C1 segment of cervical spinal cord (tissue), 14 donors: ENCODE results near the gene LBX2.
A peak's percentile ranks its signal among the peaks of the same experiment; 100 is the strongest.

ENCODE experiments used
- DNase-seq, 14 donors: peaks; one replicate each; lab custom pipeline; 2025; lab: John Stamatoyannopoulos, UW

The LBX2 gene

DNA sequence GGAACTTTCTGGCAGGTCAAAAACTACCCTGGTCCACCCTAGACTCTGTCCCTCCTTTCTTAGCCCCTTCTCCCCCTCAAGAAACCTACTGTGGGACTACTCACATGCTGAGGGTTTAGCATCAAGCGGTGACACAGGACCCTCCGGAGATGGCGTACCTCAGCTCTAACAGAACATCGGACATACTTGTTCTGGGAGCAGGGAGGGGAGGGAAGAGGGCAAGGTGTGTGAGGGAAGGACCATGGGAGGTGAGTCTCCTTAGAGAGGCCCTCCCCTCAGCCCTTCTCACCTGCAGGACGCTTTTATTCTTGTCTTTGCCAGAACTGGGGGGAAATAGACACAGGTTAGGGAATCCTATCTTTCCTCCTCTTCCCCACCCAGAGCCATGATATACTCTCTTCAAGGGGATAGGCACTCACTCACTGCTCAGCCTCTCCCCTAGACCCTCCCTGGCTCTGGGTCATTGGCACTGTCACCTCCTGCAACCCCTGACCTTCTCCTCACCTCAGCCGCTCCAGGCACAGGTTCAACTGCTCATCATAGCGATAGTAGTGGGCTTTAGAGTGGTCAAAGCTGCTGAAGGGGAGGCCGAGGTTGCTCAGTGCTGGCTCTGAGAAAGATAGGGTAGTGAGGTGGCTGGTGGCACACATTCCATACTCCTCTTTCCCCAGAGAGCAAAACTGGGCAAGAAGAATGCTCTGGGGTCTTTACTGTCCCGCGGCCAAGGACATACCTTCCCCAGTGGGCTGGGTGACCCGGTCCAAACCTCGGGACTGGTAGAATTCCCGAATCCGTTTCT lies 6.2 kb upstream of the LBX2 start:
- no peak for DNase-seq

GRCh38 chr2:74504591-74504990 lies 5.2 kb upstream of the LBX2 start:
- DNase-seq, result no peak

DNA sequence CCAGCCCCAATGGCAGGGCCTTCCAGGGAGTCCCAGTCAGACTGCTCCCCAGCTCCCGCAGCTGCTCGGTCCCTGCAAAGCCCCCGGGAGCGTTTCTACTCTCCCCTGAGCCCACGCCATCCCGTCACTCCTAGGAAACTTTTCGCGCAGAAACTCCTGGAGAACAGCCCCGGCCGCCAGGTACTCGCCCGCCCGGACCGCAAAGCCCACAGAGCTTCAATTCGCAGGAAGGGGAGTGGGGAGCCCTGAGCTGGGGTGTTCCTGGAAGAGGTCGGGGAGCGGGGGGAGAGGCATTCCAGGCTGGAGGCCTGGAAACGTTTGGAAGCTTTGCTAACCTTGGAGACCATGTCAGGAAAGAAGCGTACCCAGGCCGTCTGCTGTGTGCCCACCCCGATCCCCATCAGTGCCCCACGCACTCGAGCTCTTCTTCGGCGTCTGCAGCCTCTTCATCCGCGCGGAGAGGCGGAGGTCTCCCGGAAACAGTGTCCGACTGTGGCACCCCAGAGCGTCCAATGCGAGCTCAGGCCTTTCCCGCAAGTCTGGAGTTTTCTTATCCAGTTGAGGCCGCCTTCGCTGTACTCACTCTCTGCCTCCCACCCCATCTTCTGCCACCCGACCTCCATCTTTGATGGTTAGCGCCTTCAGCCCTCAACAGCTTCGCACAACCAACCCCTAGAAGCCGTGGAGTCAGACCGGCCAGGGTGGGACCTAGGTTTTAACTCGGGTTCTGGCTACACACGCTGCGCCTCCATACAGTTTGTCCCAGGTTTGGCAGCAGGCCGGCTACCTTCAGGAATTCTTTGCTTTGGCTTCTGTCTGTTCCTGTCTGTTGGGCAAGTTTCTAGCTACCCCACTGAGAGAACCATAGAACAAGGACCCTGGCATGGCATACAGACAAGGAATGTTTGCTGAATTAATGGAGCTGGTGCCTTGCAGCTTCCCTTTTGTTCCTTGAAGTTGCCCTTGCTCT lies 4.4 kb upstream of the LBX2 start:
- DNase-seq, result no peak

DNA sequence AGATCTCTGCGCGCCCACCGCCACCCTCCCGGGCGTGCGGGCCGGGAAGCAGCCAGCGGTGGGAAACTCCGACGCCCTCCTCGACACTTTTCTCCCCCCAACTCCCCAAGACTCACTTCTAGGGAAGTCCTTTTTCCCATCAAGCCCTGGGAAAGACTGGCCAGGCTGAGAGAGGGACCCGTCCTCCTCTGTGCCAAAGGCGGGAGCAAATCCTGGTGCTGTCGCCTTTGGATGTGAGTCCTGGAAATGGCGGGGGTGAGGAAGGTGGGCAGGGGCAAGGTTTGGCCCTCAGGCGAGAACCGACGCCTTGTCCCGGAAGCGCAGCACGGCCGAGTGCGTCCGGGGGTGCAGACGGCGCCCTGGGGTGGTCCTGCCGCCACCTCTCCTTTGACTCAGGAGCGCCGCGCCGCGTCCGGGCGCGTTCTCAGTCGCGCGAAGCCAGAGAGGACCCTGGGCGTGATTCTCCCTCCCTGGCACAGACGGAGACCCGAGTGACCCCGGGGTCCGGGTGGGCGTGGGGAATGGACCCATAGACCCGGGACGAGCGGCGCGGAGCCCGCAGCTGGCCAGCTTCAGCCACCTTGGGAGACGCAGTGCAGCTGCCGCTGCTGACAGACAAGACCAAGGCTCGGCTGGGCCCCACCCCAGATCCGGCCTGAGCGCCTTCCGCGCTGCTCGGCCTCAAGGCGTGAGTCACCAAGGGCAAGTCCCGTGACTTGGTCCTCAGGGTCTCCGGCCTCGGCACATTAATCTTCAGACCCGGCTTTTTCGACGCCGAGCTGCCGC lies 3.5 kb upstream of the LBX2 start:
- peak in 1 of 14 donors; percentile 5 for DNase-seq

- no peak for DNase-seq
Measured at GRCh38 chr2:74502147-74502719, 2.8 kb upstream of the LBX2 start.

GRCh38 chr2:74501335-74502071 lies 2.1 kb upstream of the LBX2 start:
- DNase-seq, result no peak

- no peak for DNase-seq
Measured at GRCh38 chr2:74500578-74500946, 1.2 kb upstream of the LBX2 start.

DNA sequence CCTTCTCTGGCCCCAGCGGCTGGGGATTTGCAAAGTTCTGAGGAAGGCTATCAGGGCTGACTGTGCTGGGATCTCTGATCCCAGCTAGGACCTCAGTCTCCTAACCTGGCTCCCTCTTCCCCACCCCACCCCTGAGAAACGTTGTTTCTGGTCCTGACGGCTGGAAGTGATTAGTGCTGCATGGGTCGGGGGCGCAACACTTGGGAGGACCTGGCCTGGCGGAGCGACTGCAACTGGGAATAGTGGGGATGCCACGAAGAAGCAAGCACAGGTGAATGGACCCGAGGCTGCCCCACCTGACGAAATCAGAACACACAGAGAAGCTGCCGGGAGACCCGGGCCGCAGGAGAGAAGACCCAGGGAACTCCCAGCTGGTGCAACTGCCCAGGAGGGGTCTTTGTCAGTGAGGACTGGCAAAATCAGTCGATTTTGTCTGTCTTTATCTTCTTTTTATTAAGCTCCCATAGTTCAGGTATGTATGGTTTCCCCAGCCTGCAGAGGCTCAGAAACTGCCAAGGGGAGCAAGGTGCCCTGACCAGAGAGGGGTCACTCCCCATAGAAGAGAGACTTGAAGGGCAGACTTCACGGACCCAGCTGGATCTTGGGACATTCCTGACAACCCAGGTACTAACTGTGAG lies 656 bp upstream of the LBX2 start:
- no peak for DNase-seq

DNA sequence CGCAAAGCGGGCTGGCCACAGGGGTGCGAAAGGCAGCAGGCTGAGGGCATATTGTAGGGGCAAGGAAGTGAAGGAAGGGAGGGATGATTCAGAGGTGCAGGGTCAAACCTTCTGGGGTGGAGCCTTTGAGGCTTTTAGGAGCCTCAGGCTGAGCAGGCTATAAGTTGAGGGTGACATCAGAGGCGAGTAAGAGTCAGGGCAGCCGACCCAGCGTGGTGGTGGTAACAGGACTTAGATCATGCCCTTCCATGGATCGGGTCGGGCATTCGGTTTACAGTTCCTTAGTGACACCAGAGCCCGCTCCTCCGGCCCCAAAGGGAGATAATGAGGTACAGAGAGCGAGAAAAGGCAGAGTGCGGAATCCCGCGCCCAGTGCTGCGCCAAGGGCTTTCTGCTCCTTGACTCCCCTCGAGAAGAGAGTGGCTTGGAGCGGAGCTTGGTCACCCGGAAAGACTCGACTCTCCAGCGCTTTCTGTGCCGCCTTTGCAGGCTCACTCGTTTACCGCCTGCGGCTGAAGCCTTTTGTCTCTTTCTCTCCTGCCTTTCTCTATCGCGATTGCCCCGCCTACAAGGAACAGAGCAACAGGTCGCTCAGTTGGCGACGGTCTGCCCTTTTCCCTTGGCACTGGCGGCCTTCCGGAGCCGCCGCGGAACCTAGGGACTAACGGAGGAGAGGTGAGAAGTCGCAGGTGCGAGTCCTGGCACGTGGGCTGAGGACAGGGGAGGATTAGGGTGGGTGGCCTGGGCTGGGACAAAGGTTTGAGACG lies 720 bp downstream of the LBX2 start:
- no peak for DNase-seq

GRCh38 chr2:74497777-74498499 lies 1.5 kb downstream of the LBX2 start:
- DNase-seq, result no peak

DNA sequence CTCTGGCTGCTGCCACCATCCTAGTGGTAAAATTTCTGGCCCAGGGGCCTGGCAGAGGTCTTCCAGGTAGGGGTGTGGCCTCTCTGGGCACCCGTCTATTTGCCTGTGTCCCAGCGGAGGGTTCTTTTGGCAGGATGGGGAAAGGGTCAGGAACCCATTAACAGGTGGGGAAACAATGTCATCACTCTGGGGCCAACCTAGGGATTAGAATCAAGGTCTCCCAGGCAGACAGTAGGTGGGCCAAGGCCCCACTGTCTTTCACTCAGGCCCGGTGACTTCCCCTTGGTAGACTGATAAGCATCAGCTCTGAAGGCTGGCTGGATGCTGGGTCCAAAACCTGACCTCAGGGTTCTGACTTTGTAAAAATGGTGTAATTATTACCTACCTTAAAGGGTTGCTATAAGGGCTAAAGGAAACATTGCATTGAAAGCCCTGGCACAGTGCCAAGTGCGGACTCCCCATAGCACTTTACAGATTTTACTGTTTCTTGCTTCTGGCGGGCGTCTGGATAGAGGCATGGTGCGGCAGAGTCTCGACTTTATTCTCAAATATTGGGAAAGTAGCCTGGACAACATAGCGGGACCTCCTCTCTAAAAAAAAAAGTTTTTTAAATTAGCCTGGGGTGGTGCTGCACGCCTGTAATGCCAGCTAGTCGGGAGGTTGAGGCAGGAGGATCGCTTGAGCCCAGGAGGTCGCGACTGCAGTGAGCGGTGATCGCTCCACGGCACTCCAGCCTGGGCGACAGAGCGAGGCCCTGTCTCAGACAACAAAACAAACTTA lies 2.2 kb downstream of the LBX2 start:
- no peak for DNase-seq

GRCh38 chr2:74495440-74495839 lies 4.0 kb downstream of the LBX2 start:
- no peak for DNase-seq

- no peak for DNase-seq
Measured at GRCh38 chr2:74493546-74493945, 5.9 kb downstream of the LBX2 start.

DNA sequence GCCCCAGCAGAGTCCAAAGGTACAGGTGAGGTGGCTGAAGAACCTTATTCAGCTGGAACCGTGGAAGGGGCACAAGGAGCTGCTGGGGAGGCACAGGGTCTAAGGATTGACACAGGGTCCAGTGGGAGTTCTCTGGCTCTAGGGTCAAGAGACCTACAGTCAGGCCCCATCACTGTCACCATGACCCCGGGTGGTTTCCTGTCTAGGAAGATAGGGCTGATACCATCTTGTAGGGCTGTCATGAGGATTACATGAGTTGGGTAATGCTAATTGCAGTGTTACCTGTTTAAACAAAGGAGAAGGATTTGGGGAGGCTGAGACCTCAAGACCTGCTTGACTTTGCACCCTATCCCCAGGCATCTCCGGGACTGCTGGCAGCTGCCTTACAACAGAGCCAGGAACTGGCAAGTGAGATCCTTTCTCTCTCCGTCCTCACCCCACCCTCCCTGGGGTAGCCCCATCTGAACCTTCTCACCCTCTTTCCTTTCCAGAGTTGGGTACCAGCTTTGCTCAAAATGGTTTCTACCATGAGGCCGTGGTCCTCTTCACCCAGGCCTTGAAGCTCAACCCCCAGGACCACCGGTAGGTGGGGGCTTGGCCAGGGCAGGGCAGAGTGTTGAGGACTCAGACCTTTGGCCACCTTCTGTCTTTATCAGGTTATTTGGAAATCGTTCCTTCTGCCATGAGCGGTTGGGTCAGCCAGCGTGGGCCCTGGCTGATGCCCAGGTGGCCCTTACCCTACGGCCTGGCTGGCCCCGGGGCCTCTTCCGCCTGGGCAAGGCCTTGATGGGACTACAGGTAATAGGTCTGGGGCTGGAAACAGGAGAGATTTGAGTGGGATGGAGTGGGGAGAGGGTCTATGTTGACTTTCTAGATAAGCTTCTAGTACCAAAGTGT lies 7.5 kb downstream of the LBX2 start:
- DNase-seq, result no peak

GRCh38 chr2:74489906-74490305 lies 9.5 kb downstream of the LBX2 start:
- no peak for DNase-seq

DNA sequence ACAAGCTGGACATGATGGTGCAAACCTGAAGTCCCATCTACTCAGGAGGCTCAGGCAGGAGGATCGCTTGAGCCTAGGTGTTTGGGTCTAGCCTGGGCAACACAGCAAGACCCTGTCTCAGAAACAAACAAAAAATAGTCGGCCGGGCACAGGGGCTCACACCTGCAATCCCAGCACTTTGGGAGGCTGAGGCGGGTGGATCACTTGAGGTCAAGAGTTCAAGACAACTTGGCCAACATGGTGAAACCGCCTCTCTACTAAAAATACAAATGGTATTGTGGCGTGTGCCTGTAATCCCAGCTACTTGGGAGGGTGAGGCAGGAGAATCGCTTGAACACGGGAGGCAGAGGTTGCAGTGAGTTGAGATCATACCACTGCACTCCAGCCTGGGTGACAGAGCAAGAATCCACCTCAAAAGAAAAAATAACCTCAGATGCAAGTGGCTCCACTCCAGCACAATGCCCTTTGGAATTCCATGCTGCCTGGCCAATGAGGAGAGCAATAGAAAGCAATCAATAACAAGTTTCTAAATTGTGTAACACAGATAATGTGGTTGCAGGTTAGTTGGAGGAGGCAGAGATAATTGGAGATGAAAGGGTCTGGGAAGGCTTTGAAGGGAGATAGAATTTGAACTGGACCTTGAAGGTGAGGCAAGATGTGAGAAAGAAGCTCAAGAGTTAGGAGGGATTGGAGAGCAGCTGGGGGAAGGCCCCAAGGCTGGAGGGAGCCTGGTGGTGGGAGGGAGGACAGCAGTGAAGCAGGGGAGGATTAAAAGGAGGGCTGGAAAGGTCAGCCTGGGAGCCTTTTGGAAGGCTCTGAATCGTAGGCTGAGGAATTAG lies 10.5 kb downstream of the LBX2 start:
- DNase-seq, result no peak
